ENCODE data around the gene KIRREL1.

The KIRREL1 gene

DNA sequence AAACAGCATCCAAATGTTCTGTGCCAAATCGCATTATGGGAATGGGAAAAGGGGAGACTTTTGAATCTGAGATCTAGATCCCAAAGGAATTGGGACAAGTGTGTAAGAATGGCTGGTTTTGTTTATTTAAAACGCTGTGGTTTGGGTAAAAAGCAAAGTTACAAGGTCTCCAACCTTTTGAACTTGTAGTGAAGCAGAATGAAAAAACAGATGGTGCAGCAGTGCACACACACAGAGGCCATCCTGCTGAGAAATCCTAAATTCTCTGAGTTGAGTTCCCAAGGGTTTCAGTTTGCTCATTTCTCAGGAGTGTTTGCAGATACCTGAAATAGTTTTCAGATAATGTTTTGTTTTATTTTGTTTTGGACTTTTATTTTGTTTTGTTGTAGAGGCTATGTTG lies 107.1 kb downstream of the KIRREL1 start:
- no peaks in the 10 kb centered on the region for H3K36me3 ChIP-seq (ENCODE audit: insufficient read depth, low read length)
- no peaks in the 10 kb centered on the region for H3K9me3 ChIP-seq (ENCODE audit: control insufficient read depth, insufficient read depth, low read length)
- H3K4me1 ChIP-seq (ENCODE audit: insufficient read depth, low read length) = peaks cover 72% of the 10 kb centered on the region

DNA sequence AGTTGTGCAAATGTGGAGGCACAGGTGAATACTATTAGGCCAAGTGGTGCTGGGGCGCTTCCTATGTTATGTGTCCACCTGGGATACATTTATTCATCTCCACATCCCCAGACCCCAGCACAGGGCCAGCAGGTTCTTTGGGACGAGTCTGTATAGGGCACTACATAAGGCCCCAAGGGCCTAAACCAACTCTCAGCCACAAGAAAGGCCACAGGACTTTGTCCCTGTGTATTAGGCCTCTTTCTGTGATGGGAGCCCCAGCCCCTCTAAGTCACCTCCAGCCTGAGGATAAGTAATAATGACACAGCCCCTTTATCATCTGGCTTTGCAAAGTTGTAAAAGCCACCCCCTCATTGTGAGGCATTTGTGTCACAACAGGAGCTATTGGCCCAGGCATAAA lies 108.0 kb downstream of the KIRREL1 start:
- Histone ChIP-seq H3K36me3 (ENCODE audit: insufficient read depth, low read length) (no peaks in the 10 kb centered on the region), H3K4me1 (ENCODE audit: insufficient read depth, low read length) (peaks cover 72% of the 10 kb centered on the region)

More for the DNA sequence above, 107.1 kb downstream of the KIRREL1 start:
- H3K9ac ChIP-seq (ENCODE audit: low read depth, low read length) = no peak overlapping the region

GRCh38 chr1:158101927-158102326 lies 108.5 kb downstream of the KIRREL1 start:
- Histone ChIP-seq H3K4me1 (ENCODE audit: insufficient read depth, low read length) (peaks cover 72% of the 10 kb centered on the region), H3K9me3 (ENCODE audit: control insufficient read depth, insufficient read depth, low read length) (no peaks in the 10 kb centered on the region), H3K9ac (ENCODE audit: low read depth, low read length) (no peak overlapping the region), H3K36me3 (ENCODE audit: insufficient read depth, low read length) (no peaks in the 10 kb centered on the region)

More for the DNA sequence above, 108.0 kb downstream of the KIRREL1 start:
- Histone ChIP-seq H3K9ac (ENCODE audit: low read depth, low read length) (no peak overlapping the region), H3K9me3 (ENCODE audit: control insufficient read depth, insufficient read depth, low read length) (no peaks in the 10 kb centered on the region)

DNA sequence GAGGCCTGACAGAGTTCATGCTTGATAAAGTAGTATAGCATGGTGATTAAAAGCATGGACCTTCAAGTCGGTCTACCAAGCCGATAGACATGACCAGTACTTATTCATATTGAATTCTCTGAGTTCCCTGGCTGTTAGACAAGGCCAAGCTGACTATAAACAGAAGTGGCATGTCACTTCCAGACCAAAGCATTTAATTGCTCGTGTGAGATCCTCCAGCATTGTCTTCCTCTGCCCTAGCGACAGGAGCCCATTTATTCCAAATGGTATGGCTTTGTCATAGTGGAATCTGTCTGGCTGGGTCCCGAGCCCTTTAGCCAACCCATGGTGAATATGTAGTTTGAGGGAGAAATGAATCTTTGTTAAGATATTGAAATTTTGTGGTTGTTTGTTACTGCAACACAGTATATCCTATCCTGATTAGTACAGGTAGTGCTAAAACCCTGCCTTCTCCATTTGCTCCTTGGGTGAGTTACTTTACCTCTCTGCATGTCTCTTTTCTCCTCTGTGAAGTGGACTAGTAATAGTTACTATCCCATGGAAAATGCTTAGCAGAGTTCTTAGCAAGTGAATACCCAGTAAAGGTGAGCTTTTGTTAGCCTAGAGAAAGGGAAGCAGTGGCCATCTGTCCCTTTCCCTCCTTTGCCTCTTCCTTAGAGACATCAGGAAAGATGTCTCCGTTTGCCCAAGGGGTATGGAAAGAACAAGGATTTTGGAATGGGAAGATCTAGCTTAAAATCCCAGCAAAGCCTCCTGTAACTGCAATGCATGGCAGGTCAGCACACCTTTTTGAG lies 109.6 kb downstream of the KIRREL1 start:
- Histone ChIP-seq H3K9ac (ENCODE audit: low read depth, low read length) (no peak overlapping the region), H3K9me3 (ENCODE audit: control insufficient read depth, insufficient read depth, low read length) (no peaks in the 10 kb centered on the region), H3K4me1 (ENCODE audit: insufficient read depth, low read length) (peaks cover 70% of the 10 kb centered on the region), H3K36me3 (ENCODE audit: insufficient read depth, low read length) (no peaks in the 10 kb centered on the region)

GRCh38 chr1:158103861-158104522 lies 110.5 kb downstream of the KIRREL1 start:
- no peaks in the 10 kb centered on the region for H3K9me3 ChIP-seq (ENCODE audit: control insufficient read depth, insufficient read depth, low read length)
- H3K4me1 ChIP-seq (ENCODE audit: insufficient read depth, low read length) = peaks cover 61% of the 10 kb centered on the region
- peak overlapping the region; percentile 19; the same call in 1 of the 2 replicates for H3K9ac ChIP-seq (ENCODE audit: low read depth, low read length)
- H3K36me3 ChIP-seq (ENCODE audit: insufficient read depth, low read length) = no peaks in the 10 kb centered on the region

GRCh38 chr1:158104891-158105290 lies 111.4 kb downstream of the KIRREL1 start:
- no peaks in the 10 kb centered on the region for H3K9me3 ChIP-seq (ENCODE audit: control insufficient read depth, insufficient read depth, low read length)
- H3K9ac ChIP-seq (ENCODE audit: low read depth, low read length) = no peak overlapping the region
- peaks cover 54% of the 10 kb centered on the region for H3K4me1 ChIP-seq (ENCODE audit: insufficient read depth, low read length)
- no peaks in the 10 kb centered on the region for H3K36me3 ChIP-seq (ENCODE audit: insufficient read depth, low read length)

GRCh38 chr1:158105352-158106095 lies 112.1 kb downstream of the KIRREL1 start:
- Histone ChIP-seq H3K9me3 (ENCODE audit: control insufficient read depth, insufficient read depth, low read length) (no peaks in the 10 kb centered on the region), H3K9ac (ENCODE audit: low read depth, low read length) (no peak overlapping the region), H3K36me3 (ENCODE audit: insufficient read depth, low read length) (no peaks in the 10 kb centered on the region), H3K4me1 (ENCODE audit: insufficient read depth, low read length) (peaks cover 50% of the 10 kb centered on the region)

GRCh38 chr1:158107916-158108315 lies 114.5 kb downstream of the KIRREL1 start:
- Histone ChIP-seq H3K9ac (ENCODE audit: low read depth, low read length) (no peak overlapping the region), H3K9me3 (ENCODE audit: control insufficient read depth, insufficient read depth, low read length) (no peaks in the 10 kb centered on the region), H3K4me1 (ENCODE audit: insufficient read depth, low read length) (peaks cover 30% of the 10 kb centered on the region), H3K36me3 (ENCODE audit: insufficient read depth, low read length) (no peaks in the 10 kb centered on the region)

GRCh38 chr1:158112994-158113758 lies 119.7 kb downstream of the KIRREL1 start:
- no peaks in the 10 kb centered on the region for H3K9me3 ChIP-seq (ENCODE audit: control insufficient read depth, insufficient read depth, low read length)
- H3K9ac ChIP-seq (ENCODE audit: low read depth, low read length) = peak overlapping the region; percentile 40
- no peaks in the 10 kb centered on the region; the same call in 1 of the 2 replicates for H3K4me1 ChIP-seq (ENCODE audit: insufficient read depth, low read length)
- H3K36me3 ChIP-seq (ENCODE audit: insufficient read depth, low read length) = no peaks in the 10 kb centered on the region

DNA sequence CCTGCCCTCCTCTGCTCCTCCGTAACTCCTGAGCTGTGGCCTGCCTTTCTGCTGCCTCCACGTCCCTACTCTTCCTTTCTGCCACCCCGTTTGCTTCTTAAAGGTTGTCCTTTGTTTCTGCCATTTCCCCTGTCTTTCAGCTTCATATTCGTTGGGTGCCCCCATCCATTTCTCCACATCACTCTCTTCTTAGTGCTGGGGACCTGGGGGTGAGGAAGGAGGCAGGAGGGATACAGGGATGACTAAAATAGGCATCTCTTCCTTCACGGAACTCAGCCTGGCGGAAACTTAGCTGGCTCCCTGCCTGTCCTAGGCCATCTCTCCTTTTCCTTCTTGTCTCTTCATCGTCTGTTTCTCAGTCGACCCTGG lies 120.3 kb downstream of the KIRREL1 start:
- Histone ChIP-seq H3K4me1 (ENCODE audit: insufficient read depth, low read length) (peaks cover 5% of the 10 kb centered on the region; the same call in 1 of the 2 replicates), H3K9me3 (ENCODE audit: control insufficient read depth, insufficient read depth, low read length) (no peaks in the 10 kb centered on the region), H3K36me3 (ENCODE audit: insufficient read depth, low read length) (no peaks in the 10 kb centered on the region), H3K9ac (ENCODE audit: low read depth, low read length) (peak overlapping the region; percentile 40; the same call in 1 of the 2 replicates)

GRCh38 chr1:158115126-158115525 lies 121.7 kb downstream of the KIRREL1 start:
- H3K36me3 ChIP-seq (ENCODE audit: insufficient read depth, low read length) = no peaks in the 10 kb centered on the region
- H3K9me3 ChIP-seq (ENCODE audit: control insufficient read depth, insufficient read depth, low read length) = no peaks in the 10 kb centered on the region
- peaks cover 5% of the 10 kb centered on the region for H3K4me1 ChIP-seq (ENCODE audit: insufficient read depth, low read length)
- no peak overlapping the region for H3K9ac ChIP-seq (ENCODE audit: low read depth, low read length)

DNA sequence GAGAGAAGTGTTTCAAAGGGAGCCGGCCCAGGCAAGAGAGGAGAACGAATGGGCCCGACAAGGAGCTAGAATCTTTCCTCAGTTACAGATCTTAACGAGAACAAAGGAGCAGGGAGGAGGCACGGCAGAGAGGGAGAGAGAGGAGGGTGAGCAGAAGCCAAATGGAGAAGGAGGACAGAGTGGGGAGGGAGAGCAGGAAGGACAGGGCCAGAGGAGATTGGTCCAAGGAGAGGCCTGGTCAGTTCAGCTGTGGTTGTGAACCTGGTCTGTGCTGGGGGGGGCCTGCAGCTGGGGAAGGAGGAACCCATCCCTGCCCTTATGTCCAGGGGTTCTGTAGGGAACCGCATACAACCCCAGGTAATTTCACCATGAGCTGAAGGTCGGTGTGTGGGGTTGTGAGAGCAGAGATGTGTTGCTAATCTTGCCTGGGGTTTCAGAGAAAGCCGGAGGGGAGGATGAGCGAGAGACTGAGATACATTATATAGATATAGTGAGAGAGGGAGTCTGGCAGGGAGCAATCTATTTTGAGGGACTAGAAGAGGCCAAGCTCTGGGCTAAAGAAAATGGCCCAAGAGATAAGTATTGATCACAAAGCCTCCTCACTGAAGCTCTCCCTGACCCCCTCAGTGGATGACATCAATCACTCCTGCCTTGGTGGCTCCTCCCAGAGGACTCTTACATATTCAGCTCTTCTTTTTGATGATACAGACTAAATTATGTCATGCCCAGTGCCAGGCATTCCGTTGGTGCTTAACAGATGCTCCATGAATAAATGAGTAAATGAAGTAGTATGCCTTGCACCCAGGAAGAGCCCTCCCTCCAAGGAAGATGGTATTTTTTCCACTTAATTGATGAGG lies 123.1 kb downstream of the KIRREL1 start:
- Histone ChIP-seq H3K36me3 (ENCODE audit: insufficient read depth, low read length) (no peaks in the 10 kb centered on the region), H3K4me1 (ENCODE audit: insufficient read depth, low read length) (peaks cover 8% of the 10 kb centered on the region), H3K9ac (ENCODE audit: low read depth, low read length) (no peak overlapping the region), H3K9me3 (ENCODE audit: control insufficient read depth, insufficient read depth, low read length) (no peaks in the 10 kb centered on the region)
